HG03064 (cell line): ENCODE measurements around the gene FAH.

ENCODE experiments used
- ATAC-seq: cut with Tn5 transposase; IDR thresholded peaks from one replicate; pipeline ENCODE4 v1.9.1; 2021; ENCODE audit warnings: low read depth; ENCODE audit not compliant: unreplicated experiment

FAH gene

GRCh38 chr15:80191897-80192595 is 39.2 kb downstream of the FAH start:
- no peak for ATAC-seq

GRCh38 chr15:80194186-80194585 is 41.4 kb downstream of the FAH start:
- no peak for ATAC-seq

- ATAC-seq, result no peak
Observed at GRCh38 chr15:80194914-80195313, 42.1 kb downstream of the FAH start.

- no peak for ATAC-seq
Observed at GRCh38 chr15:80199366-80199765, 46.6 kb downstream of the FAH start.

GRCh38 chr15:80199869-80200268 is 47.1 kb downstream of the FAH start:
- ATAC-seq, result no peak

GRCh38 chr15:80201256-80202015 is 48.6 kb downstream of the FAH start:
- no peak for ATAC-seq

GRCh38 chr15:80202016-80202315 is 49.2 kb downstream of the FAH start:
- ATAC-seq, result no peak

GRCh38 chr15:80202641-80203360 is 50.0 kb downstream of the FAH start:
- no peak for ATAC-seq

- no peak for ATAC-seq
Observed at GRCh38 chr15:80203361-80203885, 50.6 kb downstream of the FAH start.

- no peak for ATAC-seq
Observed at GRCh38 chr15:80204231-80204630, 51.4 kb downstream of the FAH start.

GRCh38 chr15:80207887-80208286 is 55.1 kb downstream of the FAH start:
- ATAC-seq, result no peak

GRCh38 chr15:80208758-80209734 is 56.2 kb downstream of the FAH start:
- no peak for ATAC-seq

- no peak for ATAC-seq
Observed at GRCh38 chr15:80210611-80211573, 58.1 kb downstream of the FAH start.

- no peak for ATAC-seq
Observed at GRCh38 chr15:80211976-80212375, 59.2 kb downstream of the FAH start.

GRCh38 chr15:80214910-80215309 is 62.1 kb downstream of the FAH start:
- ATAC-seq, result no peak

GRCh38 chr15:80216141-80216540 is 63.3 kb downstream of the FAH start:
- ATAC-seq, result no peak

GRCh38 chr15:80216911-80217310 is 64.1 kb downstream of the FAH start:
- no peak for ATAC-seq

- ATAC-seq, result no peak
Observed at GRCh38 chr15:80217327-80217900, 64.6 kb downstream of the FAH start.

- ATAC-seq, result no peak
Observed at GRCh38 chr15:80219955-80220354, 67.2 kb downstream of the FAH start.
